ENCODE data around the gene NTMT1. TPM values are rescaled to one million over a fixed set of nuclear protein-coding genes. Genes with fewer than 3 reads are reported as not detected.

NTMT1 gene
- total and polyA plus RNA-seq, 10 donors = 22.8 to 50.5 (median 36.6) TPM

DNA sequence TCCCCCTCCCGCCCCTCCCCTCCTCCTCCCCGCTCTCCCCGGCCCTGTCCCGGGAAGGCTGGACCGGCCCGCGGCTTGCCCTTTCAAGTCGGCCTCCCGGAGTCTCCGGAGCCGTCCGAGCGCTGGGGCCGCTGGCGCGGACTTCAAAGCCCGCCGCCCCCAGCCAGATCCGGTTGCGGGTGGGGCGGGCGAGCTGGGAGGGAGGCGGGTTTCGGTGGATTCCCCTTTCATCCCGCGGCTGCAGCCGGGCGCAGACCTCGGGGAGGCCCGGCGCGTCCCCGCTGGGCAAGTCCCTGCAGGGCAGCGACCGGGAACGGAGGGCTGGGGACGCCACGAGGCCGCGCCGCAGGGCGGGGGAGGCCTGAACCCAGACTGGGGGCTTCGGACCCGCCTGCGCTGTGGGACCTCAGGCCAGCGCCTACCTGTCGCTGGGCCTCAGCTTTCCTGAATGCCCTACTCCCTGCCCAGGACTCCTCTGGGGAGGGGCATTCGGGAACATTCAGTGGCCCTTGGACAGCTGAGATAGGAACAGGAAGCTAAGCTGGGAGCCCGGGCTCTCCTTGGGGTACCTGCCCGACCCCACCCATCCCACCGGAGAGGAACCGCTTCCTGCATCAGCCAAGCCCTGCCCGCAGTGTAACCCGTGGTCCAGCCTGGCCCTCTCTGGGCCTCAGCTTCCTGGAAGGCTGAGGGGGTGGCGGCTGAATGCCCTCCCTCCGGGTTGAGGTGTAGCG lies 28.4 kb upstream of the NTMT1 start:
- no peaks in the 10 kb centered on the region for H3K9me3 ChIP-seq
- no peak for TF ChIP-seq POLR2A (IDR thresholded peaks at IDR 0.05)
- TF ChIP-seq, protein P1, sequence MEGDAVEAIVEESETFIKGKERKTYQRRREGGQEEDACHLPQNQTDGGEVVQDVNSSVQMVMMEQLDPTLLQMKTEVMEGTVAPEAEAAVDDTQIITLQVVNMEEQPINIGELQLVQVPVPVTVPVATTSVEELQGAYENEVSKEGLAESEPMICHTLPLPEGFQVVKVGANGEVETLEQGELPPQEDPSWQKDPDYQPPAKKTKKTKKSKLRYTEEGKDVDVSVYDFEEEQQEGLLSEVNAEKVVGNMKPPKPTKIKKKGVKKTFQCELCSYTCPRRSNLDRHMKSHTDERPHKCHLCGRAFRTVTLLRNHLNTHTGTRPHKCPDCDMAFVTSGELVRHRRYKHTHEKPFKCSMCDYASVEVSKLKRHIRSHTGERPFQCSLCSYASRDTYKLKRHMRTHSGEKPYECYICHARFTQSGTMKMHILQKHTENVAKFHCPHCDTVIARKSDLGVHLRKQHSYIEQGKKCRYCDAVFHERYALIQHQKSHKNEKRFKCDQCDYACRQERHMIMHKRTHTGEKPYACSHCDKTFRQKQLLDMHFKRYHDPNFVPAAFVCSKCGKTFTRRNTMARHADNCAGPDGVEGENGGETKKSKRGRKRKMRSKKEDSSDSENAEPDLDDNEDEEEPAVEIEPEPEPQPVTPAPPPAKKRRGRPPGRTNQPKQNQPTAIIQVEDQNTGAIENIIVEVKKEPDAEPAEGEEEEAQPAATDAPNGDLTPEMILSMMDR (IDR thresholded peaks at IDR 0.05 in 8 of 11, conservative IDR thresholded peaks at IDR 0.05 in 3 of 11) = no peak
- TF ChIP-seq POLR2AphosphoS5 (IDR thresholded peaks at IDR 0.05) = peak in 1 of 3 donors; percentile 53
- H3K4me1 ChIP-seq = peaks cover 13 to 49% (median 34%) of the 10 kb centered on the region in 6 donors
- intact Hi-C loops (cut with DNase I; ENCODE audit: low total_unique reads) = no loop called here
- WGBS, 5 donors = 2 to 8% (median 3%) methylated on average over 5 to 57 of the region's 57 CpGs
- DNase-seq = no peak
- peaks cover 0 to 54% (median 19%) of the 10 kb centered on the region in 7 donors for H3K27me3 ChIP-seq (replicated peaks in 1 of 7)
- H3K36me3 ChIP-seq = no peaks in the 10 kb centered on the region
- H3K4me3 ChIP-seq = peak overlapping the region in 7 of 8 donors; percentile 13 to 63 (median 23)
- H3K27ac ChIP-seq = peak overlapping the region; percentile 32 to 85 (median 80)

DNA sequence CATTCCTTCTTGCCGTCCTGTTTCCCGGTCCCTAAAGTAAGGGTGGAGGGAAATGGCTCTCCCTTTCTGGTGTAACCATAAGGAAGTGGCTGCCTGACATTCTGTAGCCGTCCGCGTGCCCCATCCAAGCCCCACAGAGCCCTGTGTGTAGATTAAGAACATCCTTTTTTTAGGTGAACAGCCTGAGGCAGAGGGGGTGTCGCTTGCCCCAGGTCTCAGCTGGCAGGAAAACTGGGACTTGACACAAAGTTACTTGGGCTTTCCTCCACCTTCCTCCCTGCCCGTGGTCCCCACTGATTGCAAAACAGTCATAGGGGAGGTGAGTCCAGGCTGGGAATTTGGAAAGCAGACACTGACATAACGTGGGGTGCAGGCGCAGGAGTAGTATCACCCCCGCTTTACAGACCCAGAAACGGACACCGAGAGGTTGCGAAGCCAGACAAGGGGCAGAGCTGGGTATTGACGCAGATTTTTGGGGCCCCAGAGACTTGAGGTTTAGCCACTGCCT lies 27.8 kb upstream of the NTMT1 start:
- 38 to 56% (median 48%) methylated on average over 12 to 14 of the region's 14 CpGs for WGBS, 5 donors
- Histone ChIP-seq H3K36me3 (no peaks in the 10 kb centered on the region), H3K9me3 (no peaks in the 10 kb centered on the region), H3K4me1 (peaks cover 13 to 56% (median 36%) of the 10 kb centered on the region in 6 donors), H3K4me3 (peak overlapping the region in 3 of 8 donors; percentile 22 to 63 (median 23)), H3K27me3 (replicated peaks in 1 of 7) (peaks cover 0 to 54% (median 19%) of the 10 kb centered on the region in 7 donors), H3K27ac (peak overlapping the region in 7 of 8 donors; percentile 69 to 85 (median 80))
- DNase-seq = no peak
- intact Hi-C loops (cut with DNase I; ENCODE audit: low total_unique reads) = no loop called here
- TF ChIP-seq, protein P1 (IDR thresholded peaks at IDR 0.05 in 8 of 11, conservative IDR thresholded peaks at IDR 0.05 in 3 of 11) = no peak
- TF ChIP-seq POLR2A (IDR thresholded peaks at IDR 0.05) (no peak), POLR2AphosphoS5 (IDR thresholded peaks at IDR 0.05) (no peak)

DNA sequence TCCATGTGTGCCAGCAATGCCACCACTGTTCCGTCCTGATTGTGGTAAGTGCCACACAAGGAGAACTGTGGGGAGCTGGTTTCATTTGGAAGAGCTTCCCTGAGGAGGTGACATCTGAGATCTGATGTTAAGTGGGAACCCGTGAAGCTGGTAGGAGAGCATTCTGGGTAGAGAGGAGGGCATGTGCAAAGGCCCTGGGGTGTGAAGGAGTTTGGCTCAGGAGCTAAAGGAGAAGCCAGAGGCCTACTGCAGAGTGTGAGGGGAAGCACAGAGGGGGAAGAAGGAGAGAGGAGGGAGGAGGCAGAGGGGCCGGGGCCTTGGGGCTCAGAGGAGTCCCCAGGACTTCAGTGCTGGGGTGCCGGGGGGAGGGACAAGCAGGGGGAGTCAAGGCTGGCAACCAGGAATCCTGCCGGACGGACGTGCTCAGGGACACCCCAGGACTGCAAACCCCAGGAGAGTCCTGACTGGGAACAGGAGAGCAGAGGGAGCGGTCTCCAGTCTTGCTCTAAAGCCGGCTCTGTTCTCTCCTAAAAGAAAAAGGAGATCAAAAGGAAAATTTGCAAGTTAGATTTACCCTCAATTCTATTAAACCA lies 24.8 kb upstream of the NTMT1 start:
- Histone ChIP-seq H3K4me3 (no peak overlapping the region), H3K36me3 (no peaks in the 10 kb centered on the region), H3K9me3 (no peaks in the 10 kb centered on the region), H3K27ac (no peak overlapping the region), H3K27me3 (replicated peaks in 1 of 7) (peaks cover 0 to 48% (median 19%) of the 10 kb centered on the region in 7 donors), H3K4me1 (peaks cover 13 to 56% (median 31%) of the 10 kb centered on the region in 6 donors)
- intact Hi-C loops (cut with DNase I; ENCODE audit: low total_unique reads) = loop anchor here (5.0 kb wide), 1 partner anchor 104 kb away; no protein-coding TSS in a partner anchor
- no peak for DNase-seq
- TF ChIP-seq POLR2A (IDR thresholded peaks at IDR 0.05) (no peak), POLR2AphosphoS5 (IDR thresholded peaks at IDR 0.05) (no peak)
- TF ChIP-seq, protein P1 (IDR thresholded peaks at IDR 0.05 in 8 of 11, conservative IDR thresholded peaks at IDR 0.05 in 3 of 11) = no peak
- WGBS, 5 donors = 77 to 86% (median 80%) methylated on average over 9 of the region's 9 CpGs

Measured in spleen (tissue), 11 donors.